ENCODE results near the gene ITGAL. TPM values are rescaled to one million over a fixed set of nuclear protein-coding genes. Genes with fewer than 3 reads are reported as not detected.
A peak's percentile ranks its signal among the peaks of the same experiment; 100 is the strongest.
"Not testable (repeated sequence)": the region's sequence is repeated elsewhere in the genome, so short reads cannot be mapped to it uniquely, and the experiment has no call there.

ITGAL gene
- total and polyA plus RNA-seq, 2 donors (not counting 3 experiments of a cell fraction or from before 2014, with no cell fraction given), result not detected

- peak overlapping the region; percentile 78 for H3K4me2 ChIP-seq (ENCODE audit: insufficient read depth, low read length)
- H3K9me3 ChIP-seq (replicated peaks; ENCODE audit: control insufficient read depth, insufficient read depth, low read length), result no peaks in the 10 kb centered on the region
- dilution Hi-C loops (cut with MboI; ENCODE audit: extremely low pct_ligation_motif_present, low sequenced_read_pairs), result no loop called here
- FAIRE-seq, result no peak
- no TSS peak for BruUV-seq (replicated peaks)
- POLR2A ChIA-PET, result interaction anchor here (1.8 kb wide), 1 partner anchor 22 kb away, joined by 13 read pairs; the partner anchor contains the start of gene ZNF764
- H3K27me3 ChIP-seq (ENCODE audit: control insufficient read depth in 2 of 2, insufficient read depth in 2 of 2, low read length in 2 of 2), result no peaks in the 10 kb centered on the region
- intact Hi-C loops (cut with micrococcal nuclease), result loop anchor here (1.0 to 2.0 kb wide), 2 partner anchors 23 to 91 kb away; partner anchors contain the start of genes SEPHS2 and ZNF764
- peaks cover 14% of the 10 kb centered on the region for H3K4me1 ChIP-seq (ENCODE audit: control insufficient read depth, extremely low read depth, insufficient read depth, low read length)
- peaks cover 2% of the 10 kb centered on the region for H3K79me2 ChIP-seq (ENCODE audit: control insufficient read depth, insufficient read depth, low read length)
- H2AFZ ChIP-seq (ENCODE audit: low read depth, low read length), result peak overlapping the region; percentile 98
- TF ChIP-seq GATA2 (IDR thresholded peaks at IDR 0.05; ENCODE audit: insufficient read depth, insufficient read length, low read depth, low read length), result no peak
- TF ChIP-seq, protein P1, sequence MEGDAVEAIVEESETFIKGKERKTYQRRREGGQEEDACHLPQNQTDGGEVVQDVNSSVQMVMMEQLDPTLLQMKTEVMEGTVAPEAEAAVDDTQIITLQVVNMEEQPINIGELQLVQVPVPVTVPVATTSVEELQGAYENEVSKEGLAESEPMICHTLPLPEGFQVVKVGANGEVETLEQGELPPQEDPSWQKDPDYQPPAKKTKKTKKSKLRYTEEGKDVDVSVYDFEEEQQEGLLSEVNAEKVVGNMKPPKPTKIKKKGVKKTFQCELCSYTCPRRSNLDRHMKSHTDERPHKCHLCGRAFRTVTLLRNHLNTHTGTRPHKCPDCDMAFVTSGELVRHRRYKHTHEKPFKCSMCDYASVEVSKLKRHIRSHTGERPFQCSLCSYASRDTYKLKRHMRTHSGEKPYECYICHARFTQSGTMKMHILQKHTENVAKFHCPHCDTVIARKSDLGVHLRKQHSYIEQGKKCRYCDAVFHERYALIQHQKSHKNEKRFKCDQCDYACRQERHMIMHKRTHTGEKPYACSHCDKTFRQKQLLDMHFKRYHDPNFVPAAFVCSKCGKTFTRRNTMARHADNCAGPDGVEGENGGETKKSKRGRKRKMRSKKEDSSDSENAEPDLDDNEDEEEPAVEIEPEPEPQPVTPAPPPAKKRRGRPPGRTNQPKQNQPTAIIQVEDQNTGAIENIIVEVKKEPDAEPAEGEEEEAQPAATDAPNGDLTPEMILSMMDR (IDR thresholded peaks at IDR 0.05; ENCODE audit: extremely low read depth in 1 of 2, insufficient read depth in 1 of 2, low read depth in 1 of 2, low read length in 2 of 2), result peak; percentile 40 to 77
- H4K20me1 ChIP-seq (replicated peaks; ENCODE audit: control insufficient read depth, extremely low read depth, insufficient read depth, low read length), result no peaks in the 10 kb centered on the region
- peak; percentile 69 for DNase-seq (ENCODE audit: low read depth, low spot score)
- H3K9me1 ChIP-seq (replicated peaks; ENCODE audit: control insufficient read depth, extremely low read depth, insufficient read depth, low read length), result no peaks in the 10 kb centered on the region
- peak overlapping the region in 2 of 3 experiments; percentile 67 to 76 for H3K4me3 ChIP-seq (replicated peaks in 1 of 3; ENCODE audit: insufficient read depth in 1 of 3, low read depth in 1 of 3, low read length in 3 of 3)
- no peak overlapping the region for H3K27ac ChIP-seq (ENCODE audit: insufficient read depth, low read depth, low read length)
- peaks cover 0 to 2% of the 10 kb centered on the region in 2 experiments for H3K36me3 ChIP-seq (ENCODE audit: control insufficient read depth in 2 of 2, extremely low read depth in 1 of 2, insufficient read depth in 2 of 2, low read length in 2 of 2)
- H3K9ac ChIP-seq (replicated peaks; ENCODE audit: extremely low read depth, insufficient read depth, low read length), result peak overlapping the region; percentile 90
- CTCF ChIA-PET, result interaction anchor here (0.6 to 2.8 kb wide), 30 partner anchors 8 to 158 kb away, joined by 3 to 30 read pairs (median 4); partner anchors contain the start of genes DCTPP1, ZNF48, ZNF688 and ZNF689
Observed at GRCh38 chr16:30535777-30536190, 63.2 kb downstream of the ITGAL start.

- DNase-seq (ENCODE audit: low read depth, low spot score); H2AFZ ChIP-seq (ENCODE audit: low read depth, low read length); H3K27me3 ChIP-seq (ENCODE audit: control insufficient read depth in 2 of 2, insufficient read depth in 2 of 2, low read length in 2 of 2); intact Hi-C loops (cut with micrococcal nuclease); BruUV-seq (replicated peaks); H3K4me3 ChIP-seq (replicated peaks in 1 of 3; ENCODE audit: insufficient read depth in 1 of 3, low read depth in 1 of 3, low read length in 3 of 3); H3K79me2 ChIP-seq (ENCODE audit: control insufficient read depth, insufficient read depth, low read length); H3K9me1 ChIP-seq (replicated peaks; ENCODE audit: control insufficient read depth, extremely low read depth, insufficient read depth, low read length); H3K9ac ChIP-seq (replicated peaks; ENCODE audit: extremely low read depth, insufficient read depth, low read length); dilution Hi-C loops (cut with MboI; ENCODE audit: extremely low pct_ligation_motif_present, low sequenced_read_pairs); H3K9me3 ChIP-seq (replicated peaks; ENCODE audit: control insufficient read depth, insufficient read depth, low read length); POLR2A ChIA-PET; H3K4me2 ChIP-seq (ENCODE audit: insufficient read depth, low read length); H4K20me1 ChIP-seq (replicated peaks; ENCODE audit: control insufficient read depth, extremely low read depth, insufficient read depth, low read length); FAIRE-seq; H3K36me3 ChIP-seq (ENCODE audit: control insufficient read depth in 2 of 2, extremely low read depth in 1 of 2, insufficient read depth in 2 of 2, low read length in 2 of 2); H3K27ac ChIP-seq (ENCODE audit: insufficient read depth, low read depth, low read length): not testable (repeated sequence)
- CTCF ChIA-PET, result interaction anchor here (0.6 to 2.8 kb wide), 15 partner anchors 9 to 142 kb away, joined by 3 to 30 read pairs (median 6); partner anchors contain the start of genes DCTPP1, ZNF48, ZNF689 and ZNF764
- peaks cover 19% of the 10 kb centered on the region for H3K4me1 ChIP-seq (ENCODE audit: control insufficient read depth, extremely low read depth, insufficient read depth, low read length)
Observed at GRCh38 chr16:30536391-30537024, 64.0 kb downstream of the ITGAL start.

Measured in endothelial cell of umbilical vein (primary cell).